Fibroblast of mammary gland (primary cell): ENCODE results near the gene NFATC4.

Experiments used
- DNase-seq: peaks from one replicate; pipeline ENCODE4 v3.0.0-alpha.2; 2010; ENCODE audit warnings: low read depth
- H3K4me3 ChIP-seq: 2 replicates; pipeline ENCODE4 v1.5.1; 2011; ENCODE audit warnings: low read depth, mild to moderate bottlenecking, low read length, moderate library complexity; ENCODE audit not compliant: control insufficient read depth
- TF ChIP-seq, protein P1 (sequence below): conservative IDR thresholded peaks from 2 replicates; pipeline ENCODE4 v1.5.1; 2011; ENCODE audit warnings: low read depth, low read length, inconsistent platforms; ENCODE audit not compliant: control insufficient read depth, insufficient read depth

The NFATC4 gene

GRCh38 chr14:24338843-24339242 is 29.1 kb upstream of the NFATC4 start:
- no peak overlapping the region for H3K4me3 ChIP-seq
- DNase-seq: no peak
- TF ChIP-seq, protein P1, sequence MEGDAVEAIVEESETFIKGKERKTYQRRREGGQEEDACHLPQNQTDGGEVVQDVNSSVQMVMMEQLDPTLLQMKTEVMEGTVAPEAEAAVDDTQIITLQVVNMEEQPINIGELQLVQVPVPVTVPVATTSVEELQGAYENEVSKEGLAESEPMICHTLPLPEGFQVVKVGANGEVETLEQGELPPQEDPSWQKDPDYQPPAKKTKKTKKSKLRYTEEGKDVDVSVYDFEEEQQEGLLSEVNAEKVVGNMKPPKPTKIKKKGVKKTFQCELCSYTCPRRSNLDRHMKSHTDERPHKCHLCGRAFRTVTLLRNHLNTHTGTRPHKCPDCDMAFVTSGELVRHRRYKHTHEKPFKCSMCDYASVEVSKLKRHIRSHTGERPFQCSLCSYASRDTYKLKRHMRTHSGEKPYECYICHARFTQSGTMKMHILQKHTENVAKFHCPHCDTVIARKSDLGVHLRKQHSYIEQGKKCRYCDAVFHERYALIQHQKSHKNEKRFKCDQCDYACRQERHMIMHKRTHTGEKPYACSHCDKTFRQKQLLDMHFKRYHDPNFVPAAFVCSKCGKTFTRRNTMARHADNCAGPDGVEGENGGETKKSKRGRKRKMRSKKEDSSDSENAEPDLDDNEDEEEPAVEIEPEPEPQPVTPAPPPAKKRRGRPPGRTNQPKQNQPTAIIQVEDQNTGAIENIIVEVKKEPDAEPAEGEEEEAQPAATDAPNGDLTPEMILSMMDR: no peak

DNA sequence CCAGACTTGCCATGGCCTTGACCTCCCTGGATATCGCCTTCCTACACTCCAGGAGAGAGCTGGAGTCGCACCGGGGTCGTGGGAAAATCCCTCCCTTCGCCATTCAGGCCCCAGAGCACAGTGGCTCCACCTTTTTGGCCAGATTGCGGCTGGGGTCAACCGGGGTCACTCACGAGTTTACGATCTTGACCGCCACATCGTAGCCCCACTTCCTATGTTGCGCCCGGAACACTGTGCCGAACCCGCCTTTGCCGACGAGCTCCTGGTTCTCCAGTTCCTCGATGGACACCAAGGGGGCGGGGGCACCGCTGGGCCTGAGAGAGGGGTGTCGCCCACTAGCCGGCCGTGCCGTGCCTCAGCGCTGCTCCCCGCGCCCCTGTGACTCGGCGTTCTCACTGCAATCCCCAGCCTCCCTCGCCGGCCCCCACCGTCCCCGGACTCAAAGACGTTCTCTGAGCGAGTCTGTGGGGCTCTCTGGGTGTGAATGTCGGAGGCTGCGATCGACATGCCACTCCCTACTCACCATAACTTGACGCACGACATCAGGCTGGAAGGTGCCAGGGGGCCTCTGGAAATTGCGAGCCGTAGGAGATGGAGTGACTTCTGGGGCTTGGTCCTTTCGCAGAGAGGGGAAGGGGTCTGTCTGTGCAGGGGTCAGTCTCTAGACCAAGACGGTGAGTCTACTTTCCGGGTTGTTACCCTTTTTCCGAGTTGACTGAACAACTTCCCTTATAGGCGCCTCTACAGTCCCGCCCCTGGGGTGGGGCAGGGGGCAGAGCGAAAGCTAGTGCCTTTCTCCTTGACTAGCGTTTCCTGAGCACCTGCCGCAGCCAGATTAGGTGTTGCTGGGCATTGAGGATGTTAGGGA is 28.5 kb upstream of the NFATC4 start, which contains the start of gene RIPK3:
Gene RIPK3 (minus strand): TSS at position 708 of the 868 bp plus-strand sequence. CDS start 165 bp downstream, at position 543.
- no peak within 1 kb of the TSS for H3K4me3 ChIP-seq
- DNase-seq: no peak
- TF ChIP-seq, protein P1: no peak

GRCh38 chr14:24340606-24341005 is 27.4 kb upstream of the NFATC4 start:
- no peak for DNase-seq
- TF ChIP-seq, protein P1: no peak
- no peak overlapping the region for H3K4me3 ChIP-seq

DNA sequence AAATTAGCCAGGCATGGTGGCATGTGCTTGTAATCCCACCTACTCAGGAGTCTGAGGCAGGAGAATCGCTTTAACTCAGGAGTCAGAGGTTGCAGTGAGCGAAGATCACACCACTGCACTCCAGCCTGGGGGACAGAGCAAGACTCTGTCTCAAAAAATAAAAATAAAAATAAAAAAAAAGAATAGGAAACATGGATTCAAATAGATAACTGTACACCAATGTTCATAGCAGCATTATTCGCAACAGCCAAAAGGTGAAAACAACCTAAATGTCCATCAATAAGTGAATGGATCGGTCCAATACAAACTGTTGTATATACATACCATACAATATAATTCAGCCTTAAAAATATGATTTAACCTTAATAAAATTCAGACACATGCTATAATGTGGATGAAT is 25.1 kb upstream of the NFATC4 start:
- DNase-seq: no peak
- H3K4me3 ChIP-seq: no peak overlapping the region
- TF ChIP-seq, protein P1: no peak

DNA sequence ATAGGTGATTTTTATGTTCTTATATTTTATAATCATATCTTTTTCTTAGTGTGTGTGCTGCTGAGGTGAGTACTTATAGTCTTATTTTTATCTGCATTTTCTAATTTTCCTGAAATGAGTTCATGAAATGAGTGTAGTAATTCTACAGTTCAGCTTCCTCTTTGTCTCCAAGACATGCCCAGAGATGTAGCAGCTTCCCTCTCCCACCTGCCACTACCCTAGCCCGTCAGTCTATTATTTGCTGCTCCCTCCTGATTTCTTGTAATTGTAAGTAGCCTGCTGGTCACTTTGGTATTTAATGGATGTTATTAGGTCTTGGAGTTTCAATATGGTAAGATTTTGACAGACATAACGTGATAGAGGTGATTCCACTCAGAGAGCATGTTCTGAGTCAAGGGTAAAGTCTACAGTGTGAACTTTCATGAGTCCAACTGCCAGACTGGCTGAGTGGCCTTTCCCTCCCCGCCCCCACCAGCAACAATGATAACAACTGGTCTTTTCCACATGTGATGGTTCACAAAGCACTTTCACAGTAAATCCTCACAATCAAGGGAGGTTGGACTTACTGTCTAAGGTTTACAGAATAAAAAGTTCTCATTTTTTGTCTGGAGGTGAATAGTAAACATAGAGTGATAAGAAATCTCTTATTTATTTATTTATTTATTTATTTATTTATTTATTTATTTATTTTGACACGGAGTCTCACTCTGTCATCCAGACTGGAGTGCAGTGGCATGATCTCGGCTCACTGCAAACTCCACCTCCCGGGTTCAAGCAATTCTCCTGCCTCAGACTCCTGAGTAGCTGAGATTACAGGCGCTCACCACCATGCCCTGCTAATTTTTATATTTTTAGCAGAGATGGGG is 24.0 kb upstream of the NFATC4 start:
- TF ChIP-seq, protein P1: no peak
- no peak overlapping the region for H3K4me3 ChIP-seq
- no peak for DNase-seq

- TF ChIP-seq, protein P1: no peak
- DNase-seq: no peak
- H3K4me3 ChIP-seq: no peak overlapping the region
Measured at GRCh38 chr14:24347134-24347533, 20.9 kb upstream of the NFATC4 start.
